GM12873 (cell line): ENCODE data around the gene SLITRK4.

Experiments
- CTCF ChIP-seq: IDR thresholded peaks from 2 replicates; pipeline ENCODE4 v1.5.1; 2012; ENCODE audit warnings: low read depth, mild to moderate bottlenecking, moderate library complexity, low read length, control low read depth; ENCODE audit not compliant: insufficient read depth; ENCODE audit errors: missing control alignments

Gene SLITRK4

GRCh38 chrX:143635915-143636314 is at the start of gene SLITRK4:
SLITRK4 (minus strand) TSS chrX:143636101; CDS start chrX:143631108, 4,993 bp downstream.
- no peak for TF ChIP-seq CTCF

GRCh38 chrX:143683486-143683885 is 47.6 kb upstream of the SLITRK4 start:
- no peak for TF ChIP-seq CTCF

- no peak for TF ChIP-seq CTCF
These were observed 39.0 kb upstream of the SLITRK4 start for GRCh38 chrX:143674926-143675325.

GRCh38 chrX:143669395-143669794 is 33.5 kb upstream of the SLITRK4 start:
- TF ChIP-seq CTCF = no peak

GRCh38 chrX:143664302-143664701 is 28.4 kb upstream of the SLITRK4 start:
- peak; percentile 48 for TF ChIP-seq CTCF

GRCh38 chrX:143663755-143664154 is 27.9 kb upstream of the SLITRK4 start:
- TF ChIP-seq CTCF = no peak

- no peak for TF ChIP-seq CTCF
These were observed 25.4 kb upstream of the SLITRK4 start for GRCh38 chrX:143661286-143661685.
